GM23248 (cell line): ENCODE data around the gene KIFAP3. TPM values are rescaled to one million over a fixed set of nuclear protein-coding genes. Genes with fewer than 3 reads are reported as not detected.

Source experiments
- DNase-seq: peaks from one replicate; pipeline ENCODE4 v3.0.0-alpha.2; 2015
- H2AFZ ChIP-seq: fragments of 200-600 bp; sonication (generic); 2 replicates; pipeline ENCODE4 v1.6.1; 2016; ENCODE audit warnings: antibody characterized with exemption
- H3F3A ChIP-seq: fragments of 200-600 bp; sonication (generic); 2 replicates; pipeline ENCODE4 v1.6.1; 2016; ENCODE audit warnings: mild to moderate bottlenecking, antibody characterized with exemption, mixed run types; ENCODE audit not compliant: insufficient read depth
- H3K27ac ChIP-seq: fragments of 200-600 bp; sonication (generic); 2 replicates; pipeline ENCODE4 v1.5.1; 2016; ENCODE audit warnings: mild to moderate bottlenecking
- H3K27me3 ChIP-seq: fragments of 200-600 bp; sonication (generic); replicated peaks from 2 replicates; pipeline ENCODE4 v1.6.1; 2016; ENCODE audit warnings: mild to moderate bottlenecking; ENCODE audit not compliant: insufficient read depth
- H3K36me3 ChIP-seq: fragments of 200-600 bp; sonication (generic); 2 replicates; pipeline ENCODE4 v1.6.1; 2016; ENCODE audit warnings: low read depth, mild to moderate bottlenecking
- H3K4me1 ChIP-seq: fragments of 200-600 bp; sonication (generic); 2 replicates; pipeline ENCODE4 v1.6.1; 2016; ENCODE audit warnings: mild to moderate bottlenecking; ENCODE audit not compliant: insufficient read depth
- H3K4me2 ChIP-seq: fragments of 200-600 bp; sonication (generic); one replicate; pipeline ENCODE4 v1.6.1; 2016; ENCODE audit warnings: mild to moderate bottlenecking; ENCODE audit not compliant: unreplicated experiment
- H3K4me3 ChIP-seq: fragments of 200-600 bp; sonication (generic); 2 replicates; pipeline ENCODE4 v1.5.1; 2016; ENCODE audit warnings: mild to moderate bottlenecking
- H3K79me2 ChIP-seq: fragments of 200-600 bp; sonication (generic); 2 replicates; pipeline ENCODE4 v1.6.1; 2016; ENCODE audit warnings: mild to moderate bottlenecking; ENCODE audit not compliant: insufficient read depth
- H3K9ac ChIP-seq: fragments of 200-600 bp; sonication (generic); 2 replicates; pipeline ENCODE4 v1.6.1; 2016; ENCODE audit warnings: mild to moderate bottlenecking
- H3K9me2 ChIP-seq: fragments of 200-600 bp; sonication (generic); 2 replicates; pipeline ENCODE4 v1.6.1; 2016; ENCODE audit warnings: mixed run types, mild to moderate bottlenecking, moderate library complexity; ENCODE audit not compliant: insufficient read depth
- H3K9me3 ChIP-seq: fragments of 200-600 bp; sonication (generic); one replicate; pipeline ENCODE4 v1.6.1; 2017; ENCODE audit warnings: low read depth
- H4K20me1 ChIP-seq: fragments of 200-600 bp; sonication (generic); 2 replicates; pipeline ENCODE4 v1.6.0; 2016; ENCODE audit not compliant: insufficient read depth
- EZH2 ChIP-seq: fragments of 200-600 bp; sonication (generic); IDR thresholded peaks from 2 replicates; pipeline ENCODE4 v1.6.1; 2018; ENCODE audit warnings: antibody characterized with exemption, mild to moderate bottlenecking; ENCODE audit not compliant: insufficient read depth, poor library complexity, severe bottlenecking
- EZH2phosphoT487 ChIP-seq: fragments of 200-600 bp; sonication (generic); IDR thresholded peaks from 2 replicates; pipeline ENCODE4 v1.6.1; 2018; ENCODE audit warnings: antibody characterized with exemption, moderate library complexity, mild to moderate bottlenecking, low read depth; ENCODE audit not compliant: insufficient read depth
- WGBS, 2 experiments: methylation state at CpG; one replicate each; pipeline ENCODE4 v1.1.6; 2015 to 2017; ENCODE audit warnings: low lambda C conversion rate in 2 of 2, low coverage in 1 of 2; ENCODE audit errors: missing lambda C conversion rate in 2 of 2; 5-methylcytosine and 5-hydroxymethylcytosine counted together
- in situ Hi-C: fragments of 300-500 bp; cut with MboI; formaldehyde crosslinking; loops from 2 replicates; pipeline ENCODE4 v1.15.0; 2020
- polyA plus RNA-seq: library from polyadenylated mRNA; unstranded; fragments of >200 nt; fragmentation: Nextera tagmentation; extraction: Ambion mirVana; gene quantifications from 2 replicates; pipeline ENCODE4 v1.2.1, GENCODE V29; 2016
- total RNA-seq: library from RNA; depleted of rRNA; stranded (reverse); fragments of >200 nt; shearing (Covaris generic); gene quantifications from 2 replicates; pipeline ENCODE4 v1.2.3, GENCODE V29; 2014

The KIFAP3 gene
- total and polyA plus RNA-seq, 2 experiments from 2014 or later: 23.1 to 30.7 TPM

GRCh38 chr1:169884634-169885033, 189.9 kb downstream of the KIFAP3 start:
- Histone ChIP-seq H3K9me3 (no peaks in the 10 kb centered on the region), H4K20me1 (no peaks in the 10 kb centered on the region), H3K27ac (no peak overlapping the region), H2AFZ (no peak overlapping the region), H3K79me2 (peaks cover 28% of the 10 kb centered on the region), H3K9me2 (no peaks in the 10 kb centered on the region), H3K4me3 (no peak overlapping the region), H3K4me2 (no peak overlapping the region), H3K9ac (no peak overlapping the region), H3K36me3 (peaks cover 8% of the 10 kb centered on the region), H3F3A (peaks cover 5% of the 10 kb centered on the region; the same call in 1 of the 2 replicates), H3K27me3 (no peaks in the 10 kb centered on the region), H3K4me1 (peaks cover 27% of the 10 kb centered on the region)
- no peak for TF ChIP-seq EZH2phosphoT487
- TF ChIP-seq EZH2: no peak
- no peak for DNase-seq
- in situ Hi-C loops: no loop called here

GRCh38 chr1:169882039-169882511, 192.4 kb downstream of the KIFAP3 start:
- in situ Hi-C loops: no loop called here
- no peaks in the 10 kb centered on the region for H3K27me3 ChIP-seq
- DNase-seq: no peak
- H2AFZ ChIP-seq: no peak overlapping the region
- peaks cover 20% of the 10 kb centered on the region for H3F3A ChIP-seq
- WGBS, 2 experiments: 94 to 98% methylated on average over 14 to 18 of the region's 20 CpGs
- H3K4me3 ChIP-seq: no peak overlapping the region
- TF ChIP-seq EZH2phosphoT487: no peak
- TF ChIP-seq EZH2: no peak
- no peak overlapping the region for H3K27ac ChIP-seq
- H4K20me1 ChIP-seq: no peaks in the 10 kb centered on the region
- no peaks in the 10 kb centered on the region for H3K9me3 ChIP-seq
- H3K79me2 ChIP-seq: peaks cover 19% of the 10 kb centered on the region; the same call in 1 of the 2 replicates
- no peak overlapping the region for H3K4me2 ChIP-seq
- peaks cover 41% of the 10 kb centered on the region for H3K4me1 ChIP-seq
- H3K9me2 ChIP-seq: no peaks in the 10 kb centered on the region
- peaks cover 14% of the 10 kb centered on the region for H3K36me3 ChIP-seq
- H3K9ac ChIP-seq: no peak overlapping the region

GRCh38 chr1:169879034-169879840, 195.3 kb downstream of the KIFAP3 start:
- Histone ChIP-seq H2AFZ (no peak overlapping the region), H3K36me3 (peaks cover 22% of the 10 kb centered on the region), H3F3A (peaks cover 26% of the 10 kb centered on the region), H3K27me3 (no peaks in the 10 kb centered on the region), H3K9me2 (no peaks in the 10 kb centered on the region; the same call in 1 of the 2 replicates), H4K20me1 (no peaks in the 10 kb centered on the region), H3K9ac (no peak overlapping the region), H3K27ac (no peak overlapping the region), H3K4me3 (no peak overlapping the region), H3K79me2 (peaks cover 18% of the 10 kb centered on the region; the same call in 1 of the 2 replicates), H3K9me3 (no peaks in the 10 kb centered on the region), H3K4me1 (peaks cover 31% of the 10 kb centered on the region), H3K4me2 (no peak overlapping the region)
- TF ChIP-seq EZH2 (no peak), EZH2phosphoT487 (no peak)
- in situ Hi-C loops: no loop called here
- 92 to 94% methylated on average over 4 of the region's 4 CpGs for WGBS, 2 experiments
- peak; percentile 12 for DNase-seq

- Histone ChIP-seq H3F3A (peaks cover 32% of the 10 kb centered on the region), H3K9me2 (no peaks in the 10 kb centered on the region; the same call in 1 of the 2 replicates), H4K20me1 (no peaks in the 10 kb centered on the region), H3K9ac (no peak overlapping the region), H3K4me2 (peak overlapping the region; percentile 45), H3K79me2 (peaks cover 18% of the 10 kb centered on the region; the same call in 1 of the 2 replicates), H3K27ac (no peak overlapping the region), H3K27me3 (no peaks in the 10 kb centered on the region), H3K36me3 (peaks cover 22% of the 10 kb centered on the region), H3K4me3 (no peak overlapping the region), H3K9me3 (no peaks in the 10 kb centered on the region), H2AFZ (no peak overlapping the region), H3K4me1 (peaks cover 38% of the 10 kb centered on the region)
- in situ Hi-C loops: no loop called here
- DNase-seq: no peak
- TF ChIP-seq EZH2phosphoT487 (no peak), EZH2 (no peak)
- WGBS, 2 experiments: 88 to 95% methylated on average over 4 of the region's 4 CpGs
Measured at GRCh38 chr1:169878498-169878897, 196.0 kb downstream of the KIFAP3 start.
